K562 (cell line): ENCODE data around the gene CDKN2C. TPM values are rescaled to one million over a fixed set of nuclear protein-coding genes. Genes with fewer than 3 reads are reported as not detected.

Experiments
- ATAC-seq: fragments of 200-7000 bp; cut with Tn5 transposase; 3 replicates; pipeline ENCODE4 v1.9.1; 2020; ENCODE audit warnings: moderate library complexity
- BruUV-seq: library from RNA; stranded (reverse); fragments of 400-500 nt; replicated peaks from 2 replicates; lab custom pipeline; 2021; lab: Mats Ljungman, UMichigan
- CTCF ChIA-PET: fragments of 300-600 bp; formaldehyde crosslinking; extraction: SDS; loops from one replicate; lab custom pipeline; 2021; ENCODE audit warnings: low intra/inter-chr PET ratio; lab: Yijun Ruan, JAX
- POLR2A ChIA-PET: fragments of 300-600, 350-650 bp; sonication (Branson Sonifier 250); formaldehyde crosslinking; extraction: SDS; loops from one replicate; lab custom pipeline; 2021; ENCODE audit warnings: antibody characterized with exemption, inconsistent platforms; lab: Yijun Ruan, JAX
- DNase-seq, 4 experiments: peaks; one replicate each; pipeline versions ENCODE4 v3.0.0 to v3.0.0-alpha.2; 2011 to 2018; ENCODE audit warnings: low spot score in 3 of 4, mixed read lengths in 3 of 4; ENCODE audit errors: extremely low read depth in 1 of 4
- FAIRE-seq: peaks from 2 replicates; lab custom pipeline; 2011; peaks lifted over from hg19 to GRCh38; lab: Jason Lieb, UNC
- H2AFZ ChIP-seq: 2 replicates; pipeline ENCODE4 v1.6.0; 2011; ENCODE audit warnings: low read depth, low read length, control low read depth, inconsistent platforms
- H3K27ac ChIP-seq: fragments of 200-600 bp; 3 replicates; pipeline ENCODE4 v1.8.0; 2011; ENCODE audit warnings: low read depth, mild to moderate bottlenecking, control low read depth, inconsistent platforms, low read length, moderate library complexity, mixed read lengths; ENCODE audit errors: extremely low read depth
- H3K27me3 ChIP-seq, 2 experiments: fragments of 300-600 bp in 1 of 2; 2 replicates in 1 of 2; 3 replicates in 1 of 2; pipeline versions ENCODE4 v1.6.0 to v1.8.0; 2011; ENCODE audit warnings: inconsistent platforms in 2 of 2, low read length in 2 of 2, mild to moderate bottlenecking in 1 of 2, mixed read lengths in 1 of 2, moderate library complexity in 1 of 2; ENCODE audit not compliant: control insufficient read depth in 2 of 2, insufficient read depth in 2 of 2
- H3K36me3 ChIP-seq: fragments of 300-600 bp; 3 replicates; pipeline ENCODE4 v1.8.0; 2011; ENCODE audit warnings: mild to moderate bottlenecking, low read length, inconsistent platforms; ENCODE audit not compliant: control insufficient read depth, insufficient read depth
- H3K4me1 ChIP-seq, 2 experiments: fragments of 200-600 bp in 1 of 2; replicated peaks in 1 of 2; 2 replicates in 1 of 2; 3 replicates in 1 of 2; pipeline versions ENCODE4 v1.5.1 to v1.8.0; 2011; ENCODE audit warnings: inconsistent platforms in 2 of 2, low read length in 2 of 2, mild to moderate bottlenecking in 1 of 2, mixed read lengths in 1 of 2, moderate library complexity in 1 of 2; ENCODE audit not compliant: control insufficient read depth in 2 of 2, insufficient read depth in 2 of 2
- H3K4me2 ChIP-seq: 2 replicates; pipeline ENCODE4 v1.6.1; 2011; ENCODE audit warnings: low read length, control low read depth, inconsistent platforms, mixed read lengths; ENCODE audit not compliant: insufficient read depth
- H3K4me3 ChIP-seq: fragments of 200-600 bp; sonication (generic), shearing (Covaris generic); 2 replicates; pipeline ENCODE4 v1.5.1; 2016; ENCODE audit warnings: control low read depth, inconsistent platforms
- H3K79me2 ChIP-seq: fragments of 200-600 bp; 3 replicates; pipeline ENCODE4 v1.8.0; 2011; ENCODE audit warnings: low read length, inconsistent platforms; ENCODE audit not compliant: control insufficient read depth, insufficient read depth
- H3K9ac ChIP-seq, 2 experiments: 2 replicates each; pipeline versions ENCODE4 v1.6.0 to v1.6.1; 2011; ENCODE audit warnings: low read depth in 2 of 2, low read length in 2 of 2, control low read depth in 1 of 2, inconsistent platforms in 1 of 2, mild to moderate bottlenecking in 1 of 2, mixed read lengths in 1 of 2; ENCODE audit not compliant: insufficient read depth in 1 of 2
- H3K9me1 ChIP-seq: one replicate; pipeline ENCODE4 v1.6.0; 2011; ENCODE audit warnings: inconsistent platforms, mild to moderate bottlenecking, low read length, moderate library complexity; ENCODE audit not compliant: control insufficient read depth, insufficient read depth
- H3K9me3 ChIP-seq: replicated peaks from 2 replicates; pipeline ENCODE4 v1.5.1; 2011; ENCODE audit warnings: low read depth, low read length, inconsistent platforms; ENCODE audit not compliant: control insufficient read depth, insufficient read depth
- H4K20me1 ChIP-seq: replicated peaks from 2 replicates; pipeline ENCODE4 v1.6.1; 2011; ENCODE audit warnings: low read length, inconsistent platforms, mixed read lengths; ENCODE audit not compliant: control insufficient read depth, insufficient read depth
- ATF1 ChIP-seq, 2 experiments: fragments of 450-650 bp in 1 of 2; IDR thresholded peaks; 2 replicates each; pipeline ENCODE4 v1.6.1; 2016; ENCODE audit warnings: missing compliant biosample characterization in 1 of 2, missing genetic modification characterization in 1 of 2
- OTX1 ChIP-seq: fragments of 450-650 bp; formaldehyde crosslinking; IDR thresholded peaks from 2 replicates; pipeline ENCODE4 v1.4.0; 2022; ENCODE audit warnings: mild to moderate bottlenecking
- POLR2AphosphoS5 ChIP-seq: IDR thresholded peaks from 2 replicates; pipeline ENCODE4 v1.6.1; 2011; ENCODE audit warnings: mild to moderate bottlenecking, low read depth, low read length, moderate library complexity; ENCODE audit not compliant: control insufficient read depth, insufficient read depth
- STAT5B ChIP-seq: fragments of 250-450 bp; sonication (Bioruptor Pico); IDR thresholded peaks from 2 replicates; pipeline ENCODE4 v1.8.0; 2021; ENCODE audit warnings: mild to moderate bottlenecking, inconsistent platforms
- U2AF1 ChIP-seq: fragments of 200-400 bp; formaldehyde crosslinking; optimal IDR thresholded peaks from 2 replicates; pipeline ENCODE3; 2017; ENCODE audit warnings: mild to moderate bottlenecking, low read depth, low read length, moderate library complexity
- WGBS: fragments of 100-300 bp; shearing (Covaris generic); methylation state at CpG from one replicate; pipeline ENCODE4 v1.1.6; 2016; ENCODE audit warnings: low coverage, mixed read lengths; ENCODE audit not compliant: insufficient coverage; ENCODE audit errors: missing lambda C conversion rate; 5-methylcytosine and 5-hydroxymethylcytosine counted together
- in situ Hi-C: fragments of 300-500 bp; cut with MboI; formaldehyde crosslinking; loops from 4 replicates; pipeline ENCODE4 v1.15.0; 2018; ENCODE audit warnings: inconsistent platforms, mixed read lengths
- intact Hi-C: fragments of 100-400 bp; cut with micrococcal nuclease; formaldehyde crosslinking; loops from 2 replicates; pipeline ENCODE4 v1.14.2; 2022
- polyA plus RNA-seq, 8 experiments: library from polyadenylated mRNA; depleted of rRNA in 4 of 8; stranded (reverse) in 5 of 8; unstranded in 3 of 8; fragments of >200 nt; fragmentation: Nextera tagmentation in 2 of 8; fragmentation: Illumina TruSeq in 1 of 8; extraction: Ambion mirVana in 2 of 8; extraction: Trizol in 1 of 8; gene quantifications; 2 replicates each; pipeline versions ENCODE4 v1.2.1 to v1.2.3, GENCODE V29; 2011 to 2014; ENCODE audit warnings: inconsistent platforms in 1 of 8, missing spikeins in 1 of 8
- total RNA-seq, 7 experiments: library from RNA; depleted of rRNA in 6 of 7; stranded (reverse); fragments of >200 nt in 6 of 7; fragmentation: Illumina TruSeq in 2 of 7; extraction: Trizol in 2 of 7; gene quantifications; 2 replicates each; pipeline versions ENCODE4 v1.2.1 to v1.2.3, GENCODE V29; 2011 to 2021; ENCODE audit warnings: low replicate concordance in 1 of 7
- TF ChIP-seq, protein P1 (sequence below): sonication (generic); formaldehyde crosslinking; IDR thresholded peaks from 2 replicates; pipeline ENCODE4 v1.8.0; 2022; ENCODE audit warnings: mild to moderate bottlenecking, missing genetic modification reagents
- TF ChIP-seq, protein P2 (sequence below): sonication (generic); formaldehyde crosslinking; IDR thresholded peaks from 2 replicates; pipeline ENCODE4 v1.8.1; 2023; ENCODE audit warnings: missing genetic modification reagents, mild to moderate bottlenecking, borderline replicate concordance

Gene CDKN2C
- total and polyA plus RNA-seq, 9 of the 15 experiments (the other 6 are each of a cell fraction or from before 2014, with no cell fraction given): 11.9 to 74.3 (median 45.9) TPM

- peak; percentile 42; the same call in 1 of the 2 replicates for TF ChIP-seq POLR2AphosphoS5
- no peak for TF ChIP-seq STAT5B (CRISPR knock-in tag)
- TF ChIP-seq, all 486 proteins: peak for 1
- WGBS: 33% methylated on average over 1 of the region's 1 CpG
- no peak overlapping the region for H3K27ac ChIP-seq
- H3K36me3 ChIP-seq: peaks cover 17% of the 10 kb centered on the region; the same call in 1 of the 3 replicates
- H3K79me2 ChIP-seq: peaks cover 94% of the 10 kb centered on the region
- DNase-seq (no peak), ATAC-seq (no peak), FAIRE-seq (no peak)
- H3K4me2 ChIP-seq: no peak overlapping the region
- peaks cover 17% of the 10 kb centered on the region in 2 experiments for H3K4me1 ChIP-seq
- no peaks in the 10 kb centered on the region for H3K9me3 ChIP-seq
- peak overlapping the region in 1 of 2 experiments; percentile 91; a peak in 1 of 4 replicates for H3K9ac ChIP-seq
- intact Hi-C loops (loop anchor here (5.0 to 10.0 kb wide), 2 partner anchors 67 to 759 kb away; no protein-coding TSS in a partner anchor), in situ Hi-C loops (no loop called here)
- no peaks in the 10 kb centered on the region for H3K9me1 ChIP-seq
- H3K27me3 ChIP-seq: no peaks in the 10 kb centered on the region
- H2AFZ ChIP-seq: no peak overlapping the region
- BruUV-seq: no TSS peak
- POLR2A ChIA-PET: interaction anchor here (3.9 kb wide), 1 partner anchor 15 kb away, joined by 26 read pairs; the partner anchor contains the start of gene FAF1
- no peaks in the 10 kb centered on the region for H4K20me1 ChIP-seq
- CTCF ChIA-PET: no interaction called here
- H3K4me3 ChIP-seq: no peak overlapping the region
Observed at GRCh38 chr1:50975436-50975835, 5.4 kb downstream of the CDKN2C start.

- Histone ChIP-seq H3K9me3 (no peaks in the 10 kb centered on the region), H3K27ac (peak overlapping the region; percentile 96), H3K79me2 (peaks cover 94% of the 10 kb centered on the region), H4K20me1 (no peaks in the 10 kb centered on the region), H3K9me1 (no peaks in the 10 kb centered on the region), H3K4me3 (peak overlapping the region; percentile 67), H3K4me2 (peak overlapping the region; percentile 89), H3K9ac (peak overlapping the region; percentile 91 to 95; a peak in 3 of 4 replicates), H3K4me1 (peaks cover 17% of the 10 kb centered on the region in 2 experiments), H3K36me3 (peaks cover 17% of the 10 kb centered on the region; the same call in 1 of the 3 replicates), H2AFZ (peak overlapping the region; percentile 87), H3K27me3 (no peaks in the 10 kb centered on the region)
- in situ Hi-C loops (no loop called here), intact Hi-C loops (loop anchor here (5.0 to 10.0 kb wide), 2 partner anchors 66 to 759 kb away; no protein-coding TSS in a partner anchor)
- DNase-seq (peak; percentile 23 to 62 (median 44)), ATAC-seq (peak; percentile 28), FAIRE-seq (no peak)
- BruUV-seq: no TSS peak
- 5% methylated on average over 19 of the region's 19 CpGs for WGBS
- ChIA-PET POLR2A (interaction anchor here (1.0 to 4.7 kb wide), 7 partner anchors 7 to 67 kb away, joined by 3 to 65 read pairs (median 6); partner anchors contain the start of genes CDKN2C and FAF1), CTCF (no interaction called here)
- no peak for TF ChIP-seq OTX1 (CRISPR knock-in tag)
- TF ChIP-seq, protein P1, sequence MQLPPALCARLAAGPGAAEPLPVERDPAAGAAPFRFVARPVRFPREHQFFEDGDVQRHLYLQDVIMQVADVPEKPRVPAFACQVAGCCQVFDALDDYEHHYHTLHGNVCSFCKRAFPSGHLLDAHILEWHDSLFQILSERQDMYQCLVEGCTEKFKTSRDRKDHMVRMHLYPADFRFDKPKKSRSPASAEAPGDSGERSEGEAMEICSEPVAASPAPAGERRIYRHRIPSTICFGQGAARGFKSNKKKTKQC (CRISPR knock-in tag): no peak
- TF ChIP-seq, protein P2, sequence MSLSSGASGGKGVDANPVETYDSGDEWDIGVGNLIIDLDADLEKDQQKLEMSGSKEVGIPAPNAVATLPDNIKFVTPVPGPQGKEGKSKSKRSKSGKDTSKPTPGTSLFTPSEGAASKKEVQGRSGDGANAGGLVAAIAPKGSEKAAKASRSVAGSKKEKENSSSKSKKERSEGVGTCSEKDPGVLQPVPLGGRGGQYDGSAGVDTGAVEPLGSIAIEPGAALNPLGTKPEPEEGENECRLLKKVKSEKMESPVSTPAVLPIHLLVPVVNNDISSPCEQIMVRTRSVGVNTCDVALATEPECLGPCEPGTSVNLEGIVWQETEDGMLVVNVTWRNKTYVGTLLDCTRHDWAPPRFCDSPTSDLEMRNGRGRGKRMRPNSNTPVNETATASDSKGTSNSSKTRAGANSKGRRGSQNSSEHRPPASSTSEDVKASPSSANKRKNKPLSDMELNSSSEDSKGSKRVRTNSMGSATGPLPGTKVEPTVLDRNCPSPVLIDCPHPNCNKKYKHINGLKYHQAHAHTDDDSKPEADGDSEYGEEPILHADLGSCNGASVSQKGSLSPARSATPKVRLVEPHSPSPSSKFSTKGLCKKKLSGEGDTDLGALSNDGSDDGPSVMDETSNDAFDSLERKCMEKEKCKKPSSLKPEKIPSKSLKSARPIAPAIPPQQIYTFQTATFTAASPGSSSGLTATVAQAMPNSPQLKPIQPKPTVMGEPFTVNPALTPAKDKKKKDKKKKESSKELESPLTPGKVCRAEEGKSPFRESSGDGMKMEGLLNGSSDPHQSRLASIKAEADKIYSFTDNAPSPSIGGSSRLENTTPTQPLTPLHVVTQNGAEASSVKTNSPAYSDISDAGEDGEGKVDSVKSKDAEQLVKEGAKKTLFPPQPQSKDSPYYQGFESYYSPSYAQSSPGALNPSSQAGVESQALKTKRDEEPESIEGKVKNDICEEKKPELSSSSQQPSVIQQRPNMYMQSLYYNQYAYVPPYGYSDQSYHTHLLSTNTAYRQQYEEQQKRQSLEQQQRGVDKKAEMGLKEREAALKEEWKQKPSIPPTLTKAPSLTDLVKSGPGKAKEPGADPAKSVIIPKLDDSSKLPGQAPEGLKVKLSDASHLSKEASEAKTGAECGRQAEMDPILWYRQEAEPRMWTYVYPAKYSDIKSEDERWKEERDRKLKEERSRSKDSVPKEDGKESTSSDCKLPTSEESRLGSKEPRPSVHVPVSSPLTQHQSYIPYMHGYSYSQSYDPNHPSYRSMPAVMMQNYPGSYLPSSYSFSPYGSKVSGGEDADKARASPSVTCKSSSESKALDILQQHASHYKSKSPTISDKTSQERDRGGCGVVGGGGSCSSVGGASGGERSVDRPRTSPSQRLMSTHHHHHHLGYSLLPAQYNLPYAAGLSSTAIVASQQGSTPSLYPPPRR (CRISPR knock-in tag): no peak
- no peak for TF ChIP-seq ATF1 (CRISPR knock-in tag; IDR thresholded peaks at IDR 0.05)
- no peak for TF ChIP-seq ATF1 (tag; IDR thresholded peaks at IDR 0.05)
- TF ChIP-seq U2AF1: no peak
Observed at GRCh38 chr1:50976111-50976889, 6.3 kb downstream of the CDKN2C start.
